NAMALWA (cell line): Measurements from ENCODE around the gene YWHAQ.
"Not testable (repeated sequence)": the region's sequence is repeated elsewhere in the genome, so short reads cannot be mapped to it uniquely, and the experiment has no call there.

ENCODE experiments used
- DNase-seq: peaks from one replicate; pipeline ENCODE4 v3.0.0-alpha.2; 2015; ENCODE audit warnings: low spot score

Gene YWHAQ

DNA sequence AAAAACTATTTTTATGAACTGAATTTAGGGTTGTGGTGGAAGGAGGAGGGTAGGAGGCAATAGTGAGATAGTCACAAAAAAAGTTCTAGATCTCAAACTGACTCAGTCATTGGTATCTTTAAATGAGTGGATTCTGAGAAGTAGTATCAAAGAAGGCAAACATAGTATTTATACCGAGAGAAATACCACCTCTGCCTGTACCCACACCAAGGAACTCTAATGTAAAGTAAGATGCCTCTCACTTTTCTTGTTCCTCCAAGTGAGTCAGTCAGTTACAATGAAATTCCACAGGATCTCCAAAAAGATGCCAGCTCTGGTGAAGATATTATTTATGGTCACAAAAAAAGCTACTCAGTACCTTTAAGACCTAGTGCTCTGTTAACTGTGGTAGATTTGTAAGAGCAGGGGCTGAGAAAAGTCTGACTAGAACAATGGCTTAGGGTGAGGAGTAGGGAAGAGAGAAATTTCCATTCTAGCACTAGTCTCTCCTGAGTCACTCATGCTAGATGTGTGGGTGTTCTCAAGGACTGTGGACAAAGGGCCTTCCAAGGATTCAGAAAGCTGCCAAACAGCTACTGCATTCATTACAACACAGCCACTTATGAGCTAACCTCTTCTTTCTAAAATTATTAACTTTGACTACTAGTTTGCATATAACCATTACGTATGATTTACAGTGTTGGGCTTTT is 36.3 kb downstream of the YWHAQ start:
- DNase-seq = no peak

DNA sequence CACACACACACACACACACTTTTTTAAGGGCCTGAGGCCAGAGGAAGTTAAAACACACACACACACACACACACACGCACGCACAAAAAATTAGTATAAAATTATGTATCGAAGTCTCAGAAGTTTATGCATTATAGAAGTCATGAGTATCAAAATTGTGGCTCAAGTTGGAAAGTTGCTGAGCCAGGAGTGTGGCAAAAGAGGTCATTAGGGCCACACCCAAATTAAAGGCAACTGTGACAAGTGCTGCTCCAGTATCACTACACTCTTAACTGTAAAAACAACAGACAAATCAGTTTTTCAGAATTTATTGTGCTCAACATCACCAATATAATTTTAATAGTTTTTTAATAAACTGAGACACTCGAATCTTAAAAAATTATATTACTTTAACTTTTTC is 36.9 kb downstream of the YWHAQ start:
- DNase-seq = no peak

DNA sequence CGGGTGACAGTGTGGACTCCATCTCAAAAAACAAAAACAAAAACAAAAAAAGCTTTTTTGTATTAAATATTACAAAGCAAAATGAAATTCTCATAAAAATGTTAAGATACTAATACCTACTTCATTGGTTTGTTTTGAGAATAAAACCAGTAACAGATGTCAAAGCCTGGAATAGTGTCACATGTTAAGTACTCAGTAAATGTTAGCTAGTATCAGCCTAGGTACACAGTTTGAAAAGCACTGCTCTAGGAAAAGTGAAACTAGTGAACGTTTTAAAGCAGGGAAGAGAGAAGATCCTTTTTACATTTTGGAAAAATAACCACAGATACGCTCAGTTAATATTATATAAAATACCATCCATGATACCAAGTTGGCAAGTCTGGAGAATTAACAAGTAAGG is 38.1 kb downstream of the YWHAQ start:
- no peak for DNase-seq

DNA sequence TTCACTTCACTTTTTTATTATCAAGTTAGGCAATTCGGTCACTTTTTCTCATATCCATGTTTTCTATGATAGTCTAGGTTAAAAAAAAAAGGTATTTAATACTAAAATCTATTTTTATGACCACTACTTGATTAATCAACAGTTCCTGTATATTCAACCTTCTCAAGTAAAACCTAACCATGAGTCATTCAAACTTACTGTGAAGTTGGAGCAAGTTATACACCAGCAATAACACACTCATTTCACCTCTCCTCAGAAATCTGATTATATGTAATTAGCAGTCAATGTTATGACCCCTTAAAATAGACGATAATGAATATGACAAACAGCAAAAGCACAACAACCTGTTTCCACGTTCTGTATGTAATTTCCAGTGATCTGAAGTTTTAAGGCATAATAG is 40.2 kb downstream of the YWHAQ start:
- DNase-seq = no peak

DNA sequence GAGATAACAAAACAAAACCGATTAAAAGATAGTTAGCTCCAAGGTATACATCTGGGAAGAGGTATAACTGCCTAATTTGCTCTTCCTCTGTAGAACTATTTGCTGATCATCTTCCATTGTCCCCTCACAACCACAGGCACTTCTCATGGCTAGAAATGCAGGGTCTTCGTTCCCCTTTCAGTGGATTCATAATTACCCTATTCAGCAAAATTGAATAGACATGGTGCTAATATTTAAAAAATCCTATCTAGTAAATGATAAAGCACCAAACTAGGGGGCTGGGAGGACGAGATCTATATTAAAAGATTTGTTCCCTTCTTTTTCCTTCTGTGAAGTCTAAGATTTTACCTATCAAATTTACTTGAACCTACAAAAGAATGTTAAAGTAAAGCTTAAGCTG is 44.3 kb downstream of the YWHAQ start:
- DNase-seq = no peak

DNA sequence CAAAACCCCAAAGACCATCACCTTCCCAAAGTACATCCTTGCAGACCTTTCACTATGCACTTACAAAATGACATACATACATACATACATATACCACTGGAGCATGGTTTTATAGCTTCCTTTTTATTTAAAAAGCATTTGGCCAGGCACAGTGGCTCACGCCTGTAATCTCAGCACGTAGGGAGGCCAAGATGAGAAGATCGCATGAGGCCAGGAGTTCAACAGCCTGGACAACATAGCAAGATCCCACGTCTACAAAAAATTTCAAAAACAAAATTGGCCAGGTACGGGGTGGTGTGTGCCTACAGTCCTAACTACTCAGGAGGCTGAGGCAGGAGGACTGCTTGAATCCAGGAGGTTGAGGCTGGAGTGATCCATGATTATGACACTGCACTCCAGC is 45.3 kb downstream of the YWHAQ start:
- no peak for DNase-seq

DNA sequence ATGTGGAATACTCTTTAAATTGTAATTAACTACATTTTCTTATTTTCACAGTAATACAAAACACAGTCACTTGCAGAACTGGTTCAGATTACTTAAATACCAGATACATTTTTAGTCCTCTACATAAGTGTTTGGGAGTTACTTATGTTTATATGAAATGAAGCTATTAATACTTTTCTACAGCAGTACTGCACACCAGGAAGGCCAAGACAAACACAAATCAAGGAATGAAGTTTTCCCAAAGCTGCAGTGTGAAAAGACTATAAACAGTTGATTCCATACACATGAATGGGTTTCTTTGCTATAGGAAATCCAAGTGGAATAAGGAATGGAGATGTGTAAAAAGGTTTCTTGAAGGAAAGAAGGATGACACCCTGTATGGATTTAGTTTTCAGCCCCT is 45.9 kb downstream of the YWHAQ start:
- DNase-seq = not testable (repeated sequence)

DNA sequence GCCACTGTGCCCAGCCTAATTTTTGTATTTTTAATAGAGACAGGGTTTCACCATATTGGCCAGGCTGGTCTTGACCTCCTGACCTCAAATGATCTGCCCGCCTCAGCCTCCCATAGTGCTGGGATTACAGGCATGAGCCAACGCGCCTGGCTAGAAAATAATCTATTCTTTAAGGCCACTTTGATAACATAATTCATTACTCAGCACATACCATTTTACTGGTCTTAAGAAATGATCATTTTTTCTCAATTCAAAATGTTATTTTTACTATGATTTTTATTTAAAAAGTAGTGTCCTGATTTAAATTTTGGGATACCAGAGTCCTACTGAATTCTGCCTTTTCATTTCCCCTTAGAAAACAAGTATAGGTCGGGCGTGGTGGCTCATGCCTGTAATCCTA is 48.2 kb downstream of the YWHAQ start:
- DNase-seq = no peak

DNA sequence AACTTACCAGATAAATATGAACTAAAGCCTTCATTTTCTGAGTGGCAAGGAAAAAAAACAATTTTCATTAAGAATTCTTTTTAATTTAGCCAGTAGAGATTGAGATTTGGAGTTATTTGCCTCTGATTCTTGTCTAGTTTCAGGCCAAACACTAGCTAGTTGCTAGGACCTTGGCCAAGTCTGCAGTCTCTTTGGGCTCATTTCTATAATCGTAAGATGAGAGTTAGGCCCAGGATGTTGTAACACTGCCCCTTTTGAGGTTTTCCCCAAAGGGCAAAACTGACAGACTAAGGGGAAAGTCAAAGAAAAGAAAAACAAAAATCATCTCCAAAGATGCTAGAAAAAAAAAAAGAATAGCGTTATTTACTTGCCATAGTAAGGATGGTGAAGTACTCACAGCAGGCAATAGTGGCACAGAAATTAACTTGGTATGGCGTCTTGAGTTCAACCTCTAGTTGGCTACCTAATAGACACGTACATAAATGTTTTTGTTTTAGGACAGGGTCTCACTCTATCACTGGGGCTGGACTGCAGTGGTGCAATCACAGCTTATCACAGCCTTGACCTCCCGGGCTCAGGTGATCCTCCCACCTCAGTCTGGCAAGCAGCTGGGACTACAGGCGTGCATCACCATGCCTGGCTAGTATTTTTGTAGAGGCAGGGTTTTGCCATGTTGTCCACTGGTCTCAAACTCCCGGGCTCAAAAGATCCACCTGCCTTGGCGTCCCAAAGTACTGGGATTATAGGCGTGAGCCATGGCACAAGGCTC is 52.1 kb downstream of the YWHAQ start:
- no peak for DNase-seq

DNA sequence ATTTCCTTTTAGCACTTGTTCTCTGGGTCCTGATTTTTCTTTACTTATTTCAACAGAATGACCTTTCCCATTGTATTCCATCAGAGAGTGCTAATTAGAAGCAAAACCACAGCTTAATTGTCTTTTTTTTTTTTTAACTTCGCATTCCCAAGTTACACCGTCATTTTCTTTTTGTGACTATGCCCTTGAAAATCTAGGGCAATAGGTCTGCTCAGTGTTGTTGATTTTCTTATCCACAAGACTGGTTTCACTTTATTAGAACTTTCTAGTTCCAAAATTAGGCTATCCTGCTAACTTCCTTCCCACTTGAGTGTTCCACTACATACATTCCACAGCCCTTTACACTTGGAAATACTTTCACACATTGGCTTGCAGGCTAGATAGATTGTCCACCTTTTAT is 56.5 kb downstream of the YWHAQ start:
- DNase-seq = no peak

DNA sequence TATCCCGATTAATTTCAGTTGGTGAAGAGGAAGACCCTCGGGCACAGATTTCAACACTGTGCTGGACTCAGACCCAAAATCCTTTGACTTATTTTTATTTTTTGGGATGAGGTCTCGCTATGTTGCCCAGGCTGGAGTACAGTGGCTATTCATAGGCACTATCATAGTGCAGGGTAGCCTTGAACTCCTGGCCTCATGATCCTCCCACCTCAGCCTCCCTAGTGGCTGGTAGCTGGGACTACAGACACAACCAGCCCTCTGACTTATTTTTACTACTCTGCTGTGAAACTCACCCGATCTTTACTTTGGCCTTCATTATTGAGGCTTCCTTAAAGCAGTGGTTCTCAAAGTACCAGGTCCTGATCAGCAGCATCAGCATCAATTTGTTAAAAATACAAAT is 57.0 kb downstream of the YWHAQ start:
- DNase-seq = peak; percentile 28

DNA sequence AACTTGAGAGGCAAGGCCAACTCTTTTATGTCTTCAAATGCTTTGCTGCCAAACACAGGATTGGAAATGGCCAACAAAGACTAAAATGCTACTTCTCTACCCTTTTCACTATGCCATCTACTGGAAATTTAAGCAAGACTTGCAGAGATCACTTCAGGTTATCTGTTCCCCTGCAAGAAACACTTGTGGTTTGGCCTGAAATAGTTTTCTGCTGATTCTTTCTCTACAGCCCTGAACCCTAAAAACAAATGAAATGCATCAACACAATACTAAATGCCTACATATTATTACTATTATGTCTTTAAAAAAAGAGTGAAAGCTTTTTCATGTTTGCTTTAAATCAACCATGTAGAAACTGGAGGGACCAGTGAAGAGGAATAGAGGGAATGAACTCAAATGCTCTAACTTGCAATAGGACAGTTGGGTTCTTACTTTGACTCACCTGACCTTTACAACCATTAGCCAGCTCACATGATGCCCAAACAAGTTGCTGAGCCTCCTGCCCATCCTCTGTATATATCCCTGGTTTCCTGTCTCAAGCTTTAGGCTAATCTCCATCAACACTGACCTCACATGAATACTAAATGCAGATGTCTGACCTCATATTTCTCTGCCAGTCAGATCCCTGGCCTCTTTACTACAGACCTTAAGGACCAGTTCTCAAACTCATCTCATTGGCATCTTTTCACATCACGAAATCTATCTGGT is 57.6 kb downstream of the YWHAQ start:
- no peak for DNase-seq

DNA sequence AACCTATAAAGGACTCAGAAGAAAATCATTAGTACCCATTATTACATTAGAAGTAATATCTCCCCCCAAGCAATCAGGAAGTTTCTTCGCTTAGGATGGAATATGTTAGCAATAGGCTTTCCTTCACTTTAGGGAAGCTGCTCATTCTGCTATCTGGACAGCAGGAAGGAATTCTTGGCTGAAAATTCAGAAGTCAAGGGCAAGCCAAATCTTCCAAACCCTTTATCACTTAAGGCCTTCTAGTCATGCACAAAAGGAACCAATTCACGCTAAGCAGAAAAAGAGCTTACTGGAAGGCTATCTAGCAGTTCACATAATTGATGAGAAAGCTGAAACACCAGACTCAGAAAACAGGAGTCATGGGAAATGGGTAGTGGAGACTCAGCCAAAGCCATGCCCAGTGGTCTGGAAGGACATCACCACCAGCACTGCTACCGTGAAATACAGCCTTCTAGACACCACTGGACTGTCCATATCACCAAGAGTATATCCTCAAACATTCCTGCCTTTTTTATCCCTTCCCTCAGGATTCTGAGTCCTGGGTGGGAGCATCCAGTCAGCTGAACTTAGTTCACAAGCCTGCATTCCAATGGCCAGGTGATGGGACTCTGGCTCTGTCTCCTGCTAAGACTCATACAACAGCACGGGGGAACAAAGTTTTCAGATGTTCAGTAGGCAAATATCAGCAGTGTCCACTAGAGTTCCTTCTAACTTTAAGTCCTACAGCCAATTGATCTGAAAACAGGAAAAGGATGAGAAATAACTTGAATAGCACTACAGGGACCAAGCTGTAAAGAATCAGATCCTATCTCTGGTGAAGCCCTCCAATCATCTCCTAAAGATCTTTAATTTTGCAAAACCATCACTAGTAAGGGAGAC is 60.4 kb downstream of the YWHAQ start:
- peak; percentile 21 for DNase-seq

DNA sequence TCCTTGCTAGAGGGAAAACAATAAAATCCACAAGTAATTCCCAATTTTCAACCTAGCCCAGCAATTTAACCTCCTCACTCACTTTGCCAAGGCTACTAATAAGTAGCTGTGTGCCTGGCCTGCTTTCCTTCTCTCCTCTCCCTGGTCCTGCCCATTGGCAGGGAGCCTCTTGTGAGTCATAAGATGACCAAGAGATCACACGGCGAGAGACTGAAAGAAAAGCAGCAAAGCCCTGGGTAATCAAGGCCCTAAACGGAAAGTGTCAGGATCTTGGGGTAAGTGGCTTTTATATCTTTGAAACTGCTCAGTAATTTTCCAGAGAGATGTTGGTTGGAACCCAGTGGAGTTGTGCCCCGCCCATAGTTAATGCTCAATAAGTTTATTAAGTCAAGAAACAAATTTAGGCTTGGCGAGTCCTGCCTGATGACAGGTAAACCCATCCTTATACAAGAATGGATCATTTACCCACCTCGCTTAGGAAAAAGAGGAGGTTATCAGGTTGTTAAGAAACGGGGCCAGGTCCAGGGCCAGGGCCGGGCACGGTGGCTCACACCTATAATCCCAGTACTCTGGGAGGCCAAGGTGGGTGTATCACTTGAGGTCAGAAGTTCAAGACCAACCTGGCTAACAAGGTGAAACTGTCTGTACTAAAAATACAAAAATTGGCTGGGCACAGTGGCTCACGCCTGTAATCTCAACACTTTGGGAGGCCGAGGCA is 65.2 kb downstream of the YWHAQ start:
- no peak for DNase-seq

DNA sequence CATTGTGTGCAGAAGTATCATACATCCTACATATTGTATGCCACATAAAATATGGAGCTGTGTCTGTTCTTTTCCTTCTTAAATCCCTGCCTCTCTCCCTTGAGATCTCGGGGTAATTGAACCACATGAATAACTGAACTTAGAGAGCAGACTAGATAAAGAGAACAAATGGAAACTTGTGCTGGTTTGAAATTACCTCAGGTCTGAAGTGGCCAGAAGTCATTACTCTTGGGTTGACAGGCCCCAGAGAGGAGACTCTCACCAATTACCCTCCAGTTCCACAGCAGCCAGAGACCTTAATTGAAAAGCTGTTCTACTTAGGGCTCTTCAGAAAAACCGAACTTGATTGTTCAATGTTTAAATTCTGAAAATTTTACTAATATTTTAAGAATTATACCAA is 70.2 kb downstream of the YWHAQ start:
- DNase-seq = no peak

DNA sequence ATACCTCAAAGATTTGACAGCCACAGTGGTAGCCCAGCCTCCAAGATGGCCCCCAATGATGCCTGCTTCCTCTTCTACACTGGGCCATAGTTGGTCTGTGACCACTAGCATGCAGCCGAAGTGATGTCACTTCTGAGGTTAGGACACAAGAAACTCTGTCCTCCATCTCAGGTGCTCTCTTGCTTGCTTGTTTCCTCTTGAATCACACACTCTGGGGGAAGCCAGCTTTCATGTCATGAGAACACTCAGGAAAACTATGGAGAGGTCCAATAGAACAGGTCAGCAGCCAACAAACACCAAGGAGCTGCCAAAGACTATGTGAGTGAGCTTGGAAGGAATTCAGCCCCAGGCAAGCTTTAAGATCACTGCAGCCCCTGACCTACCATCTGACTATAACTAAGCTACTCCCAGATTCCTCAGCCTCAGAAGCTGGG is 71.8 kb downstream of the YWHAQ start:
- DNase-seq = no peak

DNA sequence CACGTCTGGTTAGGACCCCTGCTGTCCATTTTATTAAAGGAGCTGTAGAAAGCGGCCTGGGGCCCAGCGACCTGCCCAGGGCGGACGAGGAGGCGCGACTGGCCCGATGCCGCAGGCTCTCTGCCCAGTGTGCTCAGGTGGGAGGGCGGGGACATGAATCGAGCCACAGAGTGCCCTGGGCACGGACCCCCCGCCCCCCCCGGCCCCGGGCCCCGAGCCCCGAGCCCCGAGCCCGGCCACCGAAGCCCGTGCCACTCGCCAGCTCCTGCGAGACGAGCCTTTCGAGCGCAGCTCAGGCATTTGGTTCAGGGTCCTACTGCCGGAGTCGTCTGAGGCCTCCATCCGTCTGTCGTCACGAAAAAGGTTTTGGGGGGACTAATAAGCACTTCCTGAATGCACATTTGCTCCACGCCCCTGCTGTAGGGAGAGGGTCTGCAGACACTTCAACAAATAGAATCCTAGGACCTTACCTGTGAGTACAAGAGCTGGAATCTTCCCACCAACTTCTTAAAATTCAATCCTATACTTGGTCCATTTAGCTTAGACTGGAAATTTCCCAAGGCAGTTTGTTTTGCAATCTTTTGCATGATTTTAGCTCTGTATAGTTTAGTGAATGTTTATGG is 74.6 kb downstream of the YWHAQ start:
- DNase-seq = peak; percentile 72

DNA sequence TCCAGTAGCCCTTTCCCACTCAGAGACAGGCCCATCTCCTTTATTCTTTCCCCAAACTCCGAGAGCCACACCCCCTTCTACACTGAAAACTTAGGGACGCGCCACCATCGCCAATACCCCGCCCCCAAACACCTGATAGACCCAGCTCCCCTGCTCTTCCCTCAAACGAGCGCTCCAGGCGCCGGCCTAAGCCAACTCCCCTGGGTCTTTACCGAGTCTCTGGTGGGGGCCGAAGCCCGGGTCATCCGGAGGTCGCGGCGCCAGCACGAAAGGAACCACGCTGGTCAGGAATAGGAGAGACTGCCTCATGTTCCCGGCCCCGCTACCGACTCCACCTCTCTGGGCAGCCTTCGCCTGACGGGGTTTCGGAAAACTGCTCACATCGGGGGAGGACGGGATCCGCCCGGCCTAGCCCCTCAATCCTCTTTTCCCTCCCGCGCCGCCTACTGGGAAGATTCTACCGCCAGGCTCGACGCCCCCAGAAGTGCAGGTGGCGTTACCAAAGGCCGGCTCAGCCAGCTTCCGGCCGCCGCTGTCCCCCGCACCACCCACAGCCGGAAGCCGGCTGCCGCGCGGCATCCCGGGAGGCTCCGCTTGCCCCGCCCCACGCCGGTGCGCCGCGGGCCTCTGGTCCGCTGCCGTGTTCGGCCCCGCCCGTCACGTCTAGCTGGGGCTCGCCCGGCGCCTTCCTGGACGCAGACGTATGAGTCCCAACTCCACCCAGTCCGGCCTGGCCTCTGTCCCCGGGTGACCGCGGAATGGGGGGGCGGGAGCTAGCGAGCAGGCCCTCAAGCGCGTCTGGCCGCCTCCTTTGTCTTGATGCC is 75.3 kb downstream of the YWHAQ start, which contains the start of gene ADAM17:
Gene ADAM17 (minus strand): TSS at position 534 of the 824 bp plus-strand sequence. CDS start 225 bp downstream, at position 309.
- DNase-seq = peak; percentile 94

DNA sequence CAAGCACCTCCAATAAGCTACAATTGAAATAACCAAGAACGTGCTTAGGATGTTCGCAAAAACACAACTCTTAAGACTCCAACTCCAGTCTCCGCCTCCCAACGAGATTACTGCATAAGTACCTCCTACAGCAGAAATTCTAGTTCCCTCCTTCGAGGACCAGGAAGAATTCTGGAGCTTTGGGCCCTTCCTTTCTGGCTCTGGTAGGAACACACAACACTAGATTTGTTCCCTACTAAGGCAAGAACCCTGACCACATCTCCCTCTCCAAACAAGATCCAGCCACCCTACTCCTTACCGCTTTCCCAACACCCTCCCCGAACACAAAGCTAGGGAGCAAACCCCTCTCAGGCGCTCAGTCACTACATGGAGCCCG is 75.9 kb downstream of the YWHAQ start:
- peak; percentile 77 for DNase-seq
